NCI-H146 treated with DMSO at 0.1 percent for 48 hours (cell line): Measurements from ENCODE around the gene C2orf69.
A peak's percentile ranks its signal among the peaks of the same experiment; 100 is the strongest.

Experiments
- DNase-seq: peaks from one replicate; lab custom pipeline; 2025; ENCODE audit not compliant: unreplicated experiment; lab: John Stamatoyannopoulos, UW

Gene C2orf69

GRCh38 chr2:199966976-199967375 is 55.9 kb downstream of the C2orf69 start:
- no peak for DNase-seq

- DNase-seq: no peak
These were observed 57.0 kb downstream of the C2orf69 start for GRCh38 chr2:199968126-199968525.

- no peak for DNase-seq
These were observed 61.1 kb downstream of the C2orf69 start for GRCh38 chr2:199972088-199972626.

GRCh38 chr2:199973703-199974102 is 62.6 kb downstream of the C2orf69 start:
- peak; percentile 4 for DNase-seq

GRCh38 chr2:199975273-199975895 is 64.3 kb downstream of the C2orf69 start:
- DNase-seq: no peak
